ENCODE results near the gene SOCS7.
A peak's percentile ranks its signal among the peaks of the same experiment; 100 is the strongest.

Gene SOCS7

GRCh38 chr17:38351412-38352222 lies at the start of gene SOCS7:
Gene SOCS7, plus strand, starts transcription at chr17:38351844. Its CDS starts 209 bp downstream, at chr17:38352053.
- DNase-seq, result peak; percentile 90

- no peak for DNase-seq
Measured at GRCh38 chr17:38315497-38315896, 36.1 kb upstream of the SOCS7 start.

GRCh38 chr17:38317081-38317480 lies 34.6 kb upstream of the SOCS7 start:
- no peak for DNase-seq

- DNase-seq, result no peak
Measured at GRCh38 chr17:38320482-38320881, 31.2 kb upstream of the SOCS7 start.

GRCh38 chr17:38322156-38322779 lies 29.4 kb upstream of the SOCS7 start:
- peak; percentile 49 for DNase-seq

- no peak for DNase-seq
Measured at GRCh38 chr17:38322897-38323296, 28.7 kb upstream of the SOCS7 start.

- DNase-seq, result no peak
Measured at GRCh38 chr17:38324141-38324697, 27.4 kb upstream of the SOCS7 start.

- DNase-seq, result no peak
Measured at GRCh38 chr17:38324772-38325171, 26.9 kb upstream of the SOCS7 start.

- DNase-seq, result no peak
Measured at GRCh38 chr17:38325221-38325851, 26.3 kb upstream of the SOCS7 start.

GRCh38 chr17:38326996-38327792 lies 24.4 kb upstream of the SOCS7 start:
- peak; percentile 53 for DNase-seq

- no peak for DNase-seq
Measured at GRCh38 chr17:38327936-38328335, 23.7 kb upstream of the SOCS7 start.

- no peak for DNase-seq
Measured at GRCh38 chr17:38328620-38329019, 23.0 kb upstream of the SOCS7 start.

- no peak for DNase-seq
Measured at GRCh38 chr17:38329284-38329683, 22.4 kb upstream of the SOCS7 start.

GRCh38 chr17:38329808-38330730 lies 21.6 kb upstream of the SOCS7 start:
- DNase-seq, result no peak

GRCh38 chr17:38330941-38331411 lies 20.7 kb upstream of the SOCS7 start:
- no peak for DNase-seq

- no peak for DNase-seq
Measured at GRCh38 chr17:38332735-38333134, 18.9 kb upstream of the SOCS7 start.

- DNase-seq, result peak; percentile 9
Measured at GRCh38 chr17:38333635-38334295, 17.9 kb upstream of the SOCS7 start.

- no peak for DNase-seq
Measured at GRCh38 chr17:38334480-38335364, 16.9 kb upstream of the SOCS7 start.

- no peak for DNase-seq
Measured at GRCh38 chr17:38336838-38337237, 14.8 kb upstream of the SOCS7 start.

GRCh38 chr17:38338053-38338452 lies 13.6 kb upstream of the SOCS7 start:
- no peak for DNase-seq
